HepG2 (cell line): Measurements from ENCODE around the gene IRAK2. TPM values are rescaled to one million over a fixed set of nuclear protein-coding genes. Genes with fewer than 3 reads are reported as not detected.
A peak's percentile ranks its signal among the peaks of the same experiment; 100 is the strongest.

Experiments used
- AFF4 ChIP-seq: sonication (generic); formaldehyde crosslinking; IDR thresholded peaks from 2 replicates; pipeline ENCODE4 v1.4.0; 2020; ENCODE audit warnings: missing genetic modification reagents
- HNRNPK ChIP-seq: fragments of 200-400 bp; formaldehyde crosslinking; IDR thresholded peaks from 2 replicates; pipeline ENCODE4 v1.6.1; 2018; ENCODE audit warnings: low read length, low read depth, moderate library complexity, mild to moderate bottlenecking; ENCODE audit not compliant: poor library complexity, severe bottlenecking
- MYNN ChIP-seq: sonication (generic); formaldehyde crosslinking; IDR thresholded peaks from 2 replicates; pipeline ENCODE4 v1.4.0; 2020; ENCODE audit warnings: mild to moderate bottlenecking, low read depth, missing genetic modification reagents
- POGZ ChIP-seq: sonication (generic); formaldehyde crosslinking; IDR thresholded peaks from 2 replicates; pipeline ENCODE4 v1.4.0; 2020; ENCODE audit warnings: mild to moderate bottlenecking, missing genetic modification reagents
- SMARCC2 ChIP-seq: fragments of 450-650 bp; IDR thresholded peaks from 2 replicates; pipeline ENCODE4 v1.6.1; 2017; ENCODE audit warnings: antibody characterized with exemption, mild to moderate bottlenecking
- THYN1 ChIP-seq: sonication (generic); formaldehyde crosslinking; IDR thresholded peaks from 2 replicates; pipeline ENCODE4 v1.8.1; 2023; ENCODE audit warnings: low read depth, mild to moderate bottlenecking, moderate library complexity, missing genetic modification reagents, borderline replicate concordance
- TOE1 ChIP-seq: sonication (generic); formaldehyde crosslinking; IDR thresholded peaks from 2 replicates; pipeline ENCODE4 v1.4.0; 2020; ENCODE audit warnings: mild to moderate bottlenecking, missing genetic modification reagents
- ZNF318 ChIP-seq: sonication (generic); formaldehyde crosslinking; IDR thresholded peaks from 2 replicates; pipeline ENCODE4 v1.4.0; 2020; ENCODE audit warnings: mild to moderate bottlenecking, missing genetic modification reagents
- ZNF768 ChIP-seq: sonication (generic); formaldehyde crosslinking; IDR thresholded peaks from 2 replicates; pipeline ENCODE4 v1.4.0; 2020; ENCODE audit warnings: missing genetic modification reagents
- polyA plus RNA-seq, 8 experiments: library from polyadenylated mRNA; depleted of rRNA in 3 of 8; stranded (reverse) in 7 of 8; unstranded in 1 of 8; fragments of >200 nt; fragmentation: Illumina TruSeq in 4 of 8; extraction: Trizol in 4 of 8; gene quantifications; 2 replicates each; pipeline versions ENCODE4 v1.2.1 to v1.2.3, GENCODE V29; 2011 to 2016; ENCODE audit warnings: low read depth in 4 of 8, missing spikeins in 1 of 8, mixed read lengths in 1 of 8; ENCODE audit not compliant: insufficient read depth in 1 of 8
- total RNA-seq, 5 experiments: library from RNA; depleted of rRNA; stranded (reverse); fragments of >200 nt; fragmentation: Illumina TruSeq; extraction: Trizol; gene quantifications; 2 replicates each; pipeline ENCODE4 v1.2.3, GENCODE V29; 2016; ENCODE audit warnings: low read depth in 1 of 5
- TF ChIP-seq, protein P1 (sequence below): sonication (generic); formaldehyde crosslinking; IDR thresholded peaks from 2 replicates; pipeline ENCODE4 v1.5.1; 2020; ENCODE audit warnings: mild to moderate bottlenecking, missing genetic modification reagents, borderline replicate concordance

The IRAK2 gene
- total and polyA plus RNA-seq, 2 of the 13 experiments (the other 11 are each of a cell fraction or from before 2014, with no cell fraction given): 13.1 to 23.3 TPM

- TF ChIP-seq HNRNPK: no peak
- no peak for TF ChIP-seq AFF4 (CRISPR knock-in tag)
- TF ChIP-seq THYN1 (CRISPR knock-in tag): no peak
- no peak for TF ChIP-seq TOE1 (CRISPR knock-in tag)
- no peak for TF ChIP-seq ZNF768
- TF ChIP-seq, protein P1, sequence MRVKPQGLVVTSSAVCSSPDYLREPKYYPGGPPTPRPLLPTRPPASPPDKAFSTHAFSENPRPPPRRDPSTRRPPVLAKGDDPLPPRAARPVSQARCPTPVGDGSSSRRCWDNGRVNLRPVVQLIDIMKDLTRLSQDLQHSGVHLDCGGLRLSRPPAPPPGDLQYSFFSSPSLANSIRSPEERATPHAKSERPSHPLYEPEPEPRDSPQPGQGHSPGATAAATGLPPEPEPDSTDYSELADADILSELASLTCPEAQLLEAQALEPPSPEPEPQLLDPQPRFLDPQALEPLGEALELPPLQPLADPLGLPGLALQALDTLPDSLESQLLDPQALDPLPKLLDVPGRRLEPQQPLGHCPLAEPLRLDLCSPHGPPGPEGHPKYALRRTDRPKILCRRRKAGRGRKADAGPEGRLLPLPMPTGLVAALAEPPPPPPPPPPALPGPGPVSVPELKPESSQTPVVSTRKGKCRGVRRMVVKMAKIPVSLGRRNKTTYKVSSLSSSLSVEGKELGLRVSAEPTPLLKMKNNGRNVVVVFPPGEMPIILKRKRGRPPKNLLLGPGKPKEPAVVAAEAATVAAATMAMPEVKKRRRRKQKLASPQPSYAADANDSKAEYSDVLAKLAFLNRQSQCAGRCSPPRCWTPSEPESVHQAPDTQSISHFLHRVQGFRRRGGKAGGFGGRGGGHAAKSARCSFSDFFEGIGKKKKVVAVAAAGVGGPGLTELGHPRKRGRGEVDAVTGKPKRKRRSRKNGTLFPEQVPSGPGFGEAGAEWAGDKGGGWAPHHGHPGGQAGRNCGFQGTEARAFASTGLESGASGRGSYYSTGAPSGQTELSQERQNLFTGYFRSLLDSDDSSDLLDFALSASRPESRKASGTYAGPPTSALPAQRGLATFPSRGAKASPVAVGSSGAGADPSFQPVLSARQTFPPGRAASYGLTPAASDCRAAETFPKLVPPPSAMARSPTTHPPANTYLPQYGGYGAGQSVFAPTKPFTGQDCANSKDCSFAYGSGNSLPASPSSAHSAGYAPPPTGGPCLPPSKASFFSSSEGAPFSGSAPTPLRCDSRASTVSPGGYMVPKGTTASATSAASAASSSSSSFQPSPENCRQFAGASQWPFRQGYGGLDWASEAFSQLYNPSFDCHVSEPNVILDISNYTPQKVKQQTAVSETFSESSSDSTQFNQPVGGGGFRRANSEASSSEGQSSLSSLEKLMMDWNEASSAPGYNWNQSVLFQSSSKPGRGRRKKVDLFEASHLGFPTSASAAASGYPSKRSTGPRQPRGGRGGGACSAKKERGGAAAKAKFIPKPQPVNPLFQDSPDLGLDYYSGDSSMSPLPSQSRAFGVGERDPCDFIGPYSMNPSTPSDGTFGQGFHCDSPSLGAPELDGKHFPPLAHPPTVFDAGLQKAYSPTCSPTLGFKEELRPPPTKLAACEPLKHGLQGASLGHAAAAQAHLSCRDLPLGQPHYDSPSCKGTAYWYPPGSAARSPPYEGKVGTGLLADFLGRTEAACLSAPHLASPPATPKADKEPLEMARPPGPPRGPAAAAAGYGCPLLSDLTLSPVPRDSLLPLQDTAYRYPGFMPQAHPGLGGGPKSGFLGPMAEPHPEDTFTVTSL (CRISPR knock-in tag): peak; percentile 91
- TF ChIP-seq SMARCC2: no peak
- TF ChIP-seq MYNN (CRISPR knock-in tag): no peak
- no peak for TF ChIP-seq ZNF318 (CRISPR knock-in tag)
- peak; percentile 87 for TF ChIP-seq POGZ (CRISPR knock-in tag)
Observed at GRCh38 chr3:10224794-10225665, 60.3 kb downstream of the IRAK2 start (continued).
